K562 (cell line): ENCODE results near the gene SNX15. TPM values are rescaled to one million over a fixed set of nuclear protein-coding genes. Genes with fewer than 3 reads are reported as not detected.

Experiments used
- ATAC-seq: fragments of 200-7000 bp; cut with Tn5 transposase; 3 replicates; pipeline ENCODE4 v1.9.1; 2020; ENCODE audit warnings: moderate library complexity
- BruUV-seq: library from RNA; stranded (reverse); fragments of 400-500 nt; replicated peaks from 2 replicates; lab custom pipeline; 2021; lab: Mats Ljungman, UMichigan
- CTCF ChIA-PET: fragments of 300-600 bp; formaldehyde crosslinking; extraction: SDS; loops from one replicate; lab custom pipeline; 2021; ENCODE audit warnings: low intra/inter-chr PET ratio; lab: Yijun Ruan, JAX
- POLR2A ChIA-PET: fragments of 300-600, 350-650 bp; sonication (Branson Sonifier 250); formaldehyde crosslinking; extraction: SDS; loops from one replicate; lab custom pipeline; 2021; ENCODE audit warnings: antibody characterized with exemption, inconsistent platforms; lab: Yijun Ruan, JAX
- DNase-seq, 4 experiments: peaks; one replicate each; pipeline versions ENCODE4 v3.0.0 to v3.0.0-alpha.2; 2011 to 2018; ENCODE audit warnings: low spot score in 3 of 4, mixed read lengths in 3 of 4; ENCODE audit errors: extremely low read depth in 1 of 4
- FAIRE-seq: peaks from 2 replicates; lab custom pipeline; 2011; peaks lifted over from hg19 to GRCh38; lab: Jason Lieb, UNC
- H2AFZ ChIP-seq: 2 replicates; pipeline ENCODE4 v1.6.0; 2011; ENCODE audit warnings: low read depth, low read length, control low read depth, inconsistent platforms
- H3K27ac ChIP-seq: fragments of 200-600 bp; 3 replicates; pipeline ENCODE4 v1.8.0; 2011; ENCODE audit warnings: low read depth, mild to moderate bottlenecking, control low read depth, inconsistent platforms, low read length, moderate library complexity, mixed read lengths; ENCODE audit errors: extremely low read depth
- H3K27me3 ChIP-seq, 2 experiments: fragments of 300-600 bp in 1 of 2; 2 replicates in 1 of 2; 3 replicates in 1 of 2; pipeline versions ENCODE4 v1.6.0 to v1.8.0; 2011; ENCODE audit warnings: inconsistent platforms in 2 of 2, low read length in 2 of 2, mild to moderate bottlenecking in 1 of 2, mixed read lengths in 1 of 2, moderate library complexity in 1 of 2; ENCODE audit not compliant: control insufficient read depth in 2 of 2, insufficient read depth in 2 of 2
- H3K36me3 ChIP-seq: fragments of 300-600 bp; 3 replicates; pipeline ENCODE4 v1.8.0; 2011; ENCODE audit warnings: mild to moderate bottlenecking, low read length, inconsistent platforms; ENCODE audit not compliant: control insufficient read depth, insufficient read depth
- H3K4me1 ChIP-seq, 2 experiments: fragments of 200-600 bp in 1 of 2; replicated peaks in 1 of 2; 2 replicates in 1 of 2; 3 replicates in 1 of 2; pipeline versions ENCODE4 v1.5.1 to v1.8.0; 2011; ENCODE audit warnings: inconsistent platforms in 2 of 2, low read length in 2 of 2, mild to moderate bottlenecking in 1 of 2, mixed read lengths in 1 of 2, moderate library complexity in 1 of 2; ENCODE audit not compliant: control insufficient read depth in 2 of 2, insufficient read depth in 2 of 2
- H3K4me2 ChIP-seq: 2 replicates; pipeline ENCODE4 v1.6.1; 2011; ENCODE audit warnings: low read length, control low read depth, inconsistent platforms, mixed read lengths; ENCODE audit not compliant: insufficient read depth
- H3K4me3 ChIP-seq: fragments of 200-600 bp; sonication (generic), shearing (Covaris generic); 2 replicates; pipeline ENCODE4 v1.5.1; 2016; ENCODE audit warnings: control low read depth, inconsistent platforms
- H3K79me2 ChIP-seq: fragments of 200-600 bp; 3 replicates; pipeline ENCODE4 v1.8.0; 2011; ENCODE audit warnings: low read length, inconsistent platforms; ENCODE audit not compliant: control insufficient read depth, insufficient read depth
- H3K9ac ChIP-seq, 2 experiments: 2 replicates each; pipeline versions ENCODE4 v1.6.0 to v1.6.1; 2011; ENCODE audit warnings: low read depth in 2 of 2, low read length in 2 of 2, control low read depth in 1 of 2, inconsistent platforms in 1 of 2, mild to moderate bottlenecking in 1 of 2, mixed read lengths in 1 of 2; ENCODE audit not compliant: insufficient read depth in 1 of 2
- H3K9me1 ChIP-seq: one replicate; pipeline ENCODE4 v1.6.0; 2011; ENCODE audit warnings: inconsistent platforms, mild to moderate bottlenecking, low read length, moderate library complexity; ENCODE audit not compliant: control insufficient read depth, insufficient read depth
- H3K9me3 ChIP-seq: replicated peaks from 2 replicates; pipeline ENCODE4 v1.5.1; 2011; ENCODE audit warnings: low read depth, low read length, inconsistent platforms; ENCODE audit not compliant: control insufficient read depth, insufficient read depth
- H4K20me1 ChIP-seq: replicated peaks from 2 replicates; pipeline ENCODE4 v1.6.1; 2011; ENCODE audit warnings: low read length, inconsistent platforms, mixed read lengths; ENCODE audit not compliant: control insufficient read depth, insufficient read depth
- BMI1 ChIP-seq: fragments of 150-350 bp; IDR thresholded peaks from 2 replicates; pipeline ENCODE4 v1.6.1; 2014; ENCODE audit warnings: low read length
- ETV1 ChIP-seq: fragments of 450-650 bp; conservative IDR thresholded peaks from 2 replicates; pipeline ENCODE4 v1.6.1; 2016; ENCODE audit warnings: missing genetic modification characterization, control low read depth, low read depth, missing compliant biosample characterization
- NR0B1 ChIP-seq: fragments of 450-650 bp; IDR thresholded peaks from one replicate; pipeline ENCODE4 v1.6.1; 2018; ENCODE audit warnings: mild to moderate bottlenecking, moderate library complexity; ENCODE audit not compliant: partially characterized antibody
- SAFB2 ChIP-seq: fragments of 200-400 bp; formaldehyde crosslinking; IDR thresholded peaks from 2 replicates; pipeline ENCODE4 v1.6.1; 2018; ENCODE audit warnings: borderline replicate concordance, low read length, low read depth, moderate library complexity; ENCODE audit not compliant: severe bottlenecking
- SP2 ChIP-seq: IDR thresholded peaks from 2 replicates; pipeline ENCODE4 v1.6.1; 2011; ENCODE audit warnings: mild to moderate bottlenecking, low read depth, low read length, moderate library complexity; ENCODE audit not compliant: poor library complexity, severe bottlenecking; ENCODE audit errors: extremely low read depth
- WGBS: fragments of 100-300 bp; shearing (Covaris generic); methylation state at CpG from one replicate; pipeline ENCODE4 v1.1.6; 2016; ENCODE audit warnings: low coverage, mixed read lengths; ENCODE audit not compliant: insufficient coverage; ENCODE audit errors: missing lambda C conversion rate; 5-methylcytosine and 5-hydroxymethylcytosine counted together
- in situ Hi-C: fragments of 300-500 bp; cut with MboI; formaldehyde crosslinking; loops from 4 replicates; pipeline ENCODE4 v1.15.0; 2018; ENCODE audit warnings: inconsistent platforms, mixed read lengths
- intact Hi-C: fragments of 100-400 bp; cut with micrococcal nuclease; formaldehyde crosslinking; loops from 2 replicates; pipeline ENCODE4 v1.14.2; 2022
- polyA plus RNA-seq, 8 experiments: library from polyadenylated mRNA; depleted of rRNA in 4 of 8; stranded (reverse) in 5 of 8; unstranded in 3 of 8; fragments of >200 nt; fragmentation: Nextera tagmentation in 2 of 8; fragmentation: Illumina TruSeq in 1 of 8; extraction: Ambion mirVana in 2 of 8; extraction: Trizol in 1 of 8; gene quantifications; 2 replicates each; pipeline versions ENCODE4 v1.2.1 to v1.2.3, GENCODE V29; 2011 to 2014; ENCODE audit warnings: inconsistent platforms in 1 of 8, missing spikeins in 1 of 8
- total RNA-seq, 7 experiments: library from RNA; depleted of rRNA in 6 of 7; stranded (reverse); fragments of >200 nt in 6 of 7; fragmentation: Illumina TruSeq in 2 of 7; extraction: Trizol in 2 of 7; gene quantifications; 2 replicates each; pipeline versions ENCODE4 v1.2.1 to v1.2.3, GENCODE V29; 2011 to 2021; ENCODE audit warnings: low replicate concordance in 1 of 7

Gene SNX15
- total and polyA plus RNA-seq, 9 of the 15 experiments (the other 6 are each of a cell fraction or from before 2014, with no cell fraction given) = 1.8 to 27.8 (median 15.2) TPM

GRCh38 chr11:65072631-65072966, 45.4 kb downstream of the SNX15 start:
- H4K20me1 ChIP-seq = 0 out of 2 replicates have a peak, but pooled peaks cover 2% of the 10 kb centered on the region
- ATAC-seq (no peak), DNase-seq (no peak)
- H3K27ac ChIP-seq = no peak overlapping the region
- POLR2A ChIA-PET = interaction anchor here (2.4 kb wide), 1 partner anchor 10 kb away, joined by 11 read pairs; no protein-coding TSS in a partner anchor
- H3K9me3 ChIP-seq = no peaks in the 10 kb centered on the region
- H3K9me1 ChIP-seq = no peaks in the 10 kb centered on the region
- no peak overlapping the region for H3K4me2 ChIP-seq
- no peaks in the 10 kb centered on the region for H3K27me3 ChIP-seq
- H3K4me3 ChIP-seq = no peak overlapping the region
- peaks cover 20% of the 10 kb centered on the region for H3K36me3 ChIP-seq
- TF ChIP-seq BMI1 (no peak), SP2 (no peak), SAFB2 (no peak), ETV1 (tag) (no peak), NR0B1 (no peak)
- TF ChIP-seq, all 486 proteins: peak for 0
- Histone ChIP-seq H2AFZ (no peak overlapping the region), H3K79me2 (peaks cover 4% of the 10 kb centered on the region; the same call in 2 of the 3 replicates), H3K4me1 (peaks cover 1 to 3% of the 10 kb centered on the region in 2 experiments; a peak in 3 of 5 replicates), H3K9ac (peak overlapping the region in 1 of 2 experiments; percentile 15; a peak in 1 of 4 replicates)
- in situ Hi-C loops = no loop called here
- CTCF ChIA-PET = no interaction called here
- BruUV-seq = no TSS peak
- intact Hi-C loops = no loop called here
- WGBS = 13% methylated on average over 1 of the region's 1 CpG
- no peak for FAIRE-seq
